Melanocyte of skin (primary cell): ENCODE data around the gene TMEM109. TPM values are rescaled to one million over a fixed set of nuclear protein-coding genes. Genes with fewer than 3 reads are reported as not detected.

Source experiments
- total RNA-seq, 2 donors: library from RNA; depleted of rRNA; stranded (reverse); fragments of >200 nt; gene quantifications; 2 replicates each; pipeline ENCODE4 v1.2.3, GENCODE V29; 2012

TMEM109 gene
- total RNA-seq: 10 to 100 TPM; 49.6 to 59.6 TPM

GRCh38 chr11:60913793-60914632 lies at the start of gene TMEM109:
Gene TMEM109, plus strand, starts transcription at chr11:60914158. Its CDS starts 5,536 bp downstream, at chr11:60919694.

GRCh38 chr11:60866911-60867870 lies 46.8 kb upstream of the TMEM109 start, which contains the start of gene ZP1:
Gene ZP1, plus strand, starts transcription at chr11:60867542. Its CDS starts 20 bp downstream, at chr11:60867562.

GRCh38 chr11:60906132-60906972 lies 7.6 kb upstream of the TMEM109 start, which contains the start of gene PRPF19:
Gene PRPF19, minus strand, starts transcription at chr11:60906585. Its CDS starts 203 bp downstream, at chr11:60906382.

GRCh38 chr11:60924110-60924905 lies 10.3 kb downstream of the TMEM109 start, which contains the start of gene TMEM132A:
Gene TMEM132A, plus strand, starts transcription at chr11:60924460. Its CDS starts 174 bp downstream, at chr11:60924634.

GRCh38 chr11:60951904-60952741 lies 38.2 kb downstream of the TMEM109 start, which contains the start of gene SLC15A3:
Gene SLC15A3, minus strand, starts transcription at chr11:60952176. Its CDS starts 625 bp downstream, at chr11:60951551.

GRCh38 chr11:60971520-60971919 lies 57.6 kb downstream of the TMEM109 start, which contains the start of gene CD6:
Gene CD6, plus strand, starts transcription at chr11:60971680. Its CDS starts 186 bp downstream, at chr11:60971866.

Other genes starting within 250 kb of the TMEM109 start
- gene MS4A8, start 214.5 kb upstream of the TMEM109 start, total RNA-seq: not detected
- gene MS4A18, start 189.4 kb upstream of the TMEM109 start, total RNA-seq: not detected
- not detected for gene MS4A15, start 157.3 kb upstream of the TMEM109 start, total RNA-seq
- not detected for gene MS4A10, start 128.8 kb upstream of the TMEM109 start, total RNA-seq
- gene CCDC86, start 72.0 kb upstream of the TMEM109 start, total RNA-seq: 10 to 100 TPM; 14.1 to 36.6 TPM
- under 1 TPM; under 0.01 TPM for gene PTGDR2, start 58.2 kb upstream of the TMEM109 start, total RNA-seq
- gene ZP1, start 46.6 kb upstream of the TMEM109 start, total RNA-seq: under 1 TPM in 1 of 2 donors, not detected in 1; under 0.01 TPM
- 10 to 100 TPM; 49.2 to 78.6 TPM for gene PRPF19, start 7.6 kb upstream of the TMEM109 start, total RNA-seq
- gene TMEM132A, start 10.3 kb downstream of the TMEM109 start, total RNA-seq: 10 to 100 TPM; 11.3 to 31.7 TPM
- gene SLC15A3, start 38.0 kb downstream of the TMEM109 start, total RNA-seq: 10 to 100 TPM; 18.9 to 30.6 TPM
- gene CD6, start 57.5 kb downstream of the TMEM109 start, total RNA-seq: under 1 TPM; under 0.01 to 0.33 TPM
- not detected for gene CD5, start 188.3 kb downstream of the TMEM109 start, total RNA-seq
- 10 to 100 TPM; 11.3 to 12.7 TPM for gene VPS37C, start 247.3 kb downstream of the TMEM109 start, total RNA-seq